ENCODE data around the gene RALGAPA1.

- TF ChIP-seq POLR2AphosphoS5 (IDR thresholded peaks at IDR 0.05) = no peak
- TF ChIP-seq POLR2A (IDR thresholded peaks at IDR 0.05) = no peak
- no peak for TF ChIP-seq CTCF (IDR thresholded peaks at IDR 0.05)
Measured at GRCh38 chr14:35696119-35696518, 113.0 kb downstream of the RALGAPA1 start.

All from stomach (tissue), 4 donors.